Large intestine (tissue), 3 donors: Measurements from ENCODE around the gene OR5AK2. TPM values are rescaled to one million over a fixed set of nuclear protein-coding genes. Genes with fewer than 3 reads are reported as not detected.

Experiments
- DNase-seq, 2 donors: peaks; one replicate each; pipeline versions ENCODE4 v3.0.0 to v3.0.0-alpha.2; 2013
- H3K27ac ChIP-seq: one replicate; pipeline ENCODE4 v1.5.1; 2013; ENCODE audit warnings: low read length
- H3K27me3 ChIP-seq: 2 replicates; pipeline ENCODE4 v1.6.1; 2013; ENCODE audit warnings: low read length; ENCODE audit not compliant: control insufficient read depth, insufficient read depth
- H3K36me3 ChIP-seq: 2 replicates; pipeline ENCODE4 v1.6.1; 2013; ENCODE audit warnings: low read length; ENCODE audit not compliant: control insufficient read depth, insufficient read depth
- H3K4me1 ChIP-seq: one replicate; pipeline ENCODE4 v1.6.1; 2013; ENCODE audit warnings: low read length; ENCODE audit not compliant: control insufficient read depth, insufficient read depth
- H3K4me3 ChIP-seq: one replicate; pipeline ENCODE4 v1.5.1; 2013; ENCODE audit warnings: low read length
- H3K9me3 ChIP-seq: one replicate; pipeline ENCODE4 v1.6.1; 2013; ENCODE audit warnings: mild to moderate bottlenecking, low read depth, low read length, moderate library complexity; ENCODE audit not compliant: control insufficient read depth
- WGBS: methylation state at CpG from one replicate; pipeline ENCODE4 v1.1.5; 2013; ENCODE audit warnings: low lambda C conversion rate; ENCODE audit not compliant: insufficient coverage; 5-methylcytosine and 5-hydroxymethylcytosine counted together
- polyA plus RNA-seq: library from polyadenylated mRNA; unstranded; fragments of 120-200 nt; gene quantifications from one replicate; pipeline ENCODE4 v1.2.1, GENCODE V29; 2013

The OR5AK2 gene
- polyA plus RNA-seq, 1 donor, result 0.12 TPM

- no peak overlapping the region for H3K27ac ChIP-seq
- no peaks in the 10 kb centered on the region for H3K4me1 ChIP-seq
- no peak overlapping the region for H3K4me3 ChIP-seq
- no peaks in the 10 kb centered on the region for H3K36me3 ChIP-seq
- 17% methylated on average over 1 of the region's 14 CpGs for WGBS
- no peak for DNase-seq
- H3K27me3 ChIP-seq, result no peaks in the 10 kb centered on the region
- no peaks in the 10 kb centered on the region for H3K9me3 ChIP-seq
These were observed 13.1 kb downstream of the OR5AK2 start for GRCh38 chr11:57001674-57002401.

GRCh38 chr11:57008373-57008772 is 19.7 kb downstream of the OR5AK2 start:
- no peaks in the 10 kb centered on the region for H3K36me3 ChIP-seq
- 84% methylated on average over 2 of the region's 3 CpGs for WGBS
- H3K4me3 ChIP-seq, result no peak overlapping the region
- no peak for DNase-seq
- no peaks in the 10 kb centered on the region for H3K9me3 ChIP-seq
- no peak overlapping the region for H3K27ac ChIP-seq
- no peaks in the 10 kb centered on the region for H3K27me3 ChIP-seq
- no peaks in the 10 kb centered on the region for H3K4me1 ChIP-seq

GRCh38 chr11:57015679-57016078 is 27.0 kb downstream of the OR5AK2 start:
- Histone ChIP-seq H3K27ac (no peak overlapping the region), H3K4me3 (no peak overlapping the region), H3K9me3 (no peaks in the 10 kb centered on the region), H3K36me3 (no peaks in the 10 kb centered on the region), H3K27me3 (no peaks in the 10 kb centered on the region), H3K4me1 (no peaks in the 10 kb centered on the region)
- no CpG with 5 or more reads among the region's 2 CpGs for WGBS
- no peak for DNase-seq

- H3K4me3 ChIP-seq, result no peak overlapping the region
- no peak for DNase-seq
- H3K27me3 ChIP-seq, result no peaks in the 10 kb centered on the region
- no peaks in the 10 kb centered on the region for H3K36me3 ChIP-seq
- WGBS, result 100% methylated on average over 1 of the region's 2 CpGs
- no peaks in the 10 kb centered on the region for H3K4me1 ChIP-seq
- H3K9me3 ChIP-seq, result no peaks in the 10 kb centered on the region
- H3K27ac ChIP-seq, result no peak overlapping the region
These were observed 42.8 kb downstream of the OR5AK2 start for GRCh38 chr11:57031556-57031955.

Other genes with a start within 250 kb of the OR5AK2 start
- gene OR9G4, start 240.2 kb upstream of the OR5AK2 start, polyA plus RNA-seq, result not detected
- 2.5 TPM for gene LRRC55, start 193.0 kb downstream of the OR5AK2 start, polyA plus RNA-seq
- gene APLNR, start 248.3 kb downstream of the OR5AK2 start, polyA plus RNA-seq, result 22.8 TPM